ENCODE data around the gene PDE4C. TPM values are rescaled to one million over a fixed set of nuclear protein-coding genes. Genes with fewer than 3 reads are reported as not detected.

The PDE4C gene
- total and polyA plus RNA-seq, 9 of the 15 experiments (the other 6 are each of a cell fraction or from before 2014, with no cell fraction given), result 0.04 to 0.91 (median 0.20) TPM; not detected in 1

- no peak for TF ChIP-seq NFE2L1 (tag; IDR thresholded peaks at IDR 0.05; ENCODE audit: borderline replicate concordance, low read depth)
- no peak for TF ChIP-seq BACH1 (tag; IDR thresholded peaks at IDR 0.05)
- TF ChIP-seq KLF6 (CRISPR knock-in tag; IDR thresholded peaks at IDR 0.05; ENCODE audit: borderline replicate concordance), result no peak
- TF ChIP-seq, protein P1, sequence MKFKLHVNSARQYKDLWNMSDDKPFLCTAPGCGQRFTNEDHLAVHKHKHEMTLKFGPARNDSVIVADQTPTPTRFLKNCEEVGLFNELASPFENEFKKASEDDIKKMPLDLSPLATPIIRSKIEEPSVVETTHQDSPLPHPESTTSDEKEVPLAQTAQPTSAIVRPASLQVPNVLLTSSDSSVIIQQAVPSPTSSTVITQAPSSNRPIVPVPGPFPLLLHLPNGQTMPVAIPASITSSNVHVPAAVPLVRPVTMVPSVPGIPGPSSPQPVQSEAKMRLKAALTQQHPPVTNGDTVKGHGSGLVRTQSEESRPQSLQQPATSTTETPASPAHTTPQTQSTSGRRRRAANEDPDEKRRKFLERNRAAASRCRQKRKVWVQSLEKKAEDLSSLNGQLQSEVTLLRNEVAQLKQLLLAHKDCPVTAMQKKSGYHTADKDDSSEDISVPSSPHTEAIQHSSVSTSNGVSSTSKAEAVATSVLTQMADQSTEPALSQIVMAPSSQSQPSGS (CRISPR knock-in tag; IDR thresholded peaks at IDR 0.05), result no peak
- no peak for TF ChIP-seq KDM2B (CRISPR knock-in tag; IDR thresholded peaks at IDR 0.05)
- no peak for TF ChIP-seq NR1H2 (CRISPR knock-in tag; IDR thresholded peaks at IDR 0.05)
- TF ChIP-seq ZNF436 (CRISPR knock-in tag; IDR thresholded peaks at IDR 0.05), result no peak
- TF ChIP-seq, protein P2, sequence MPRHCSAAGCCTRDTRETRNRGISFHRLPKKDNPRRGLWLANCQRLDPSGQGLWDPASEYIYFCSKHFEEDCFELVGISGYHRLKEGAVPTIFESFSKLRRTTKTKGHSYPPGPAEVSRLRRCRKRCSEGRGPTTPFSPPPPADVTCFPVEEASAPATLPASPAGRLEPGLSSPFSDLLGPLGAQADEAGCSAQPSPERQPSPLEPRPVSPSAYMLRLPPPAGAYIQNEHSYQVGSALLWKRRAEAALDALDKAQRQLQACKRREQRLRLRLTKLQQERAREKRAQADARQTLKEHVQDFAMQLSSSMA (CRISPR knock-in tag; IDR thresholded peaks at IDR 0.05), result no peak
- TF ChIP-seq SP1 (CRISPR knock-in tag; IDR thresholded peaks at IDR 0.05), result no peak
- TF ChIP-seq GABPB1 (CRISPR knock-in tag; IDR thresholded peaks at IDR 0.05), result no peak
- 0 out of 2 replicates have a peak, but pooled peaks have one; percentile 28 for TF ChIP-seq RBFOX2 (IDR thresholded peaks at IDR 0.05; ENCODE audit: low read depth, low read length)
- TF ChIP-seq CAMTA2 (CRISPR knock-in tag; conservative IDR thresholded peaks at IDR 0.05), result no peak
- no peak for TF ChIP-seq EWSR1 (IDR thresholded peaks at IDR 0.05; ENCODE audit: borderline replicate concordance, low read depth, partially characterized antibody)
- TF ChIP-seq, protein P3, sequence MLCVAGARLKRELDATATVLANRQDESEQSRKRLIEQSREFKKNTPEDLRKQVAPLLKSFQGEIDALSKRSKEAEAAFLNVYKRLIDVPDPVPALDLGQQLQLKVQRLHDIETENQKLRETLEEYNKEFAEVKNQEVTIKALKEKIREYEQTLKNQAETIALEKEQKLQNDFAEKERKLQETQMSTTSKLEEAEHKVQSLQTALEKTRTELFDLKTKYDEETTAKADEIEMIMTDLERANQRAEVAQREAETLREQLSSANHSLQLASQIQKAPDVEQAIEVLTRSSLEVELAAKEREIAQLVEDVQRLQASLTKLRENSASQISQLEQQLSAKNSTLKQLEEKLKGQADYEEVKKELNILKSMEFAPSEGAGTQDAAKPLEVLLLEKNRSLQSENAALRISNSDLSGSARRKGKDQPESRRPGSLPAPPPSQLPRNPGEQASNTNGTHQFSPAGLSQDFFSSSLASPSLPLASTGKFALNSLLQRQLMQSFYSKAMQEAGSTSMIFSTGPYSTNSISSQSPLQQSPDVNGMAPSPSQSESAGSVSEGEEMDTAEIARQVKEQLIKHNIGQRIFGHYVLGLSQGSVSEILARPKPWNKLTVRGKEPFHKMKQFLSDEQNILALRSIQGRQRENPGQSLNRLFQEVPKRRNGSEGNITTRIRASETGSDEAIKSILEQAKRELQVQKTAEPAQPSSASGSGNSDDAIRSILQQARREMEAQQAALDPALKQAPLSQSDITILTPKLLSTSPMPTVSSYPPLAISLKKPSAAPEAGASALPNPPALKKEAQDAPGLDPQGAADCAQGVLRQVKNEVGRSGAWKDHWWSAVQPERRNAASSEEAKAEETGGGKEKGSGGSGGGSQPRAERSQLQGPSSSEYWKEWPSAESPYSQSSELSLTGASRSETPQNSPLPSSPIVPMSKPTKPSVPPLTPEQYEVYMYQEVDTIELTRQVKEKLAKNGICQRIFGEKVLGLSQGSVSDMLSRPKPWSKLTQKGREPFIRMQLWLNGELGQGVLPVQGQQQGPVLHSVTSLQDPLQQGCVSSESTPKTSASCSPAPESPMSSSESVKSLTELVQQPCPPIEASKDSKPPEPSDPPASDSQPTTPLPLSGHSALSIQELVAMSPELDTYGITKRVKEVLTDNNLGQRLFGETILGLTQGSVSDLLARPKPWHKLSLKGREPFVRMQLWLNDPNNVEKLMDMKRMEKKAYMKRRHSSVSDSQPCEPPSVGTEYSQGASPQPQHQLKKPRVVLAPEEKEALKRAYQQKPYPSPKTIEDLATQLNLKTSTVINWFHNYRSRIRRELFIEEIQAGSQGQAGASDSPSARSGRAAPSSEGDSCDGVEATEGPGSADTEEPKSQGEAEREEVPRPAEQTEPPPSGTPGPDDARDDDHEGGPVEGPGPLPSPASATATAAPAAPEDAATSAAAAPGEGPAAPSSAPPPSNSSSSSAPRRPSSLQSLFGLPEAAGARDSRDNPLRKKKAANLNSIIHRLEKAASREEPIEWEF (CRISPR knock-in tag; IDR thresholded peaks at IDR 0.05), result no peak
- TF ChIP-seq KAT8 (IDR thresholded peaks at IDR 0.05; ENCODE audit: low read depth), result no peak
- TF ChIP-seq, protein P4, sequence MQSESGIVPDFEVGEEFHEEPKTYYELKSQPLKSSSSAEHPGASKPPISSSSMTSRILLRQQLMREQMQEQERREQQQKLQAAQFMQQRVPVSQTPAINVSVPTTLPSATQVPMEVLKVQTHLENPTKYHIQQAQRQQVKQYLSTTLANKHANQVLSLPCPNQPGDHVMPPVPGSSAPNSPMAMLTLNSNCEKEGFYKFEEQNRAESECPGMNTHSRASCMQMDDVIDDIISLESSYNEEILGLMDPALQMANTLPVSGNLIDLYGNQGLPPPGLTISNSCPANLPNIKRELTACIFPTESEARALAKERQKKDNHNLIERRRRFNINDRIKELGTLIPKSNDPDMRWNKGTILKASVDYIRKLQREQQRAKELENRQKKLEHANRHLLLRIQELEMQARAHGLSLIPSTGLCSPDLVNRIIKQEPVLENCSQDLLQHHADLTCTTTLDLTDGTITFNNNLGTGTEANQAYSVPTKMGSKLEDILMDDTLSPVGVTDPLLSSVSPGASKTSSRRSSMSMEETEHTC (IDR thresholded peaks at IDR 0.05), result no peak
- TF ChIP-seq ZNF224 (CRISPR knock-in tag; IDR thresholded peaks at IDR 0.05), result no peak
- no peak for TF ChIP-seq LARP7 (IDR thresholded peaks at IDR 0.05)
- TF ChIP-seq SRSF7 (optimal IDR thresholded peaks at IDR 0.05; ENCODE audit: low read depth, low read length), result no peak
- 0 out of 4 replicates have a peak, but pooled peaks have one; percentile 31 to 35 for TF ChIP-seq KDM1A (IDR thresholded peaks at IDR 0.05)
Measured at GRCh38 chr19:18266771-18267686, 40.8 kb upstream of the PDE4C start (continued).
